ENCODE results near the gene SIGLEC1.

The SIGLEC1 gene

DNA sequence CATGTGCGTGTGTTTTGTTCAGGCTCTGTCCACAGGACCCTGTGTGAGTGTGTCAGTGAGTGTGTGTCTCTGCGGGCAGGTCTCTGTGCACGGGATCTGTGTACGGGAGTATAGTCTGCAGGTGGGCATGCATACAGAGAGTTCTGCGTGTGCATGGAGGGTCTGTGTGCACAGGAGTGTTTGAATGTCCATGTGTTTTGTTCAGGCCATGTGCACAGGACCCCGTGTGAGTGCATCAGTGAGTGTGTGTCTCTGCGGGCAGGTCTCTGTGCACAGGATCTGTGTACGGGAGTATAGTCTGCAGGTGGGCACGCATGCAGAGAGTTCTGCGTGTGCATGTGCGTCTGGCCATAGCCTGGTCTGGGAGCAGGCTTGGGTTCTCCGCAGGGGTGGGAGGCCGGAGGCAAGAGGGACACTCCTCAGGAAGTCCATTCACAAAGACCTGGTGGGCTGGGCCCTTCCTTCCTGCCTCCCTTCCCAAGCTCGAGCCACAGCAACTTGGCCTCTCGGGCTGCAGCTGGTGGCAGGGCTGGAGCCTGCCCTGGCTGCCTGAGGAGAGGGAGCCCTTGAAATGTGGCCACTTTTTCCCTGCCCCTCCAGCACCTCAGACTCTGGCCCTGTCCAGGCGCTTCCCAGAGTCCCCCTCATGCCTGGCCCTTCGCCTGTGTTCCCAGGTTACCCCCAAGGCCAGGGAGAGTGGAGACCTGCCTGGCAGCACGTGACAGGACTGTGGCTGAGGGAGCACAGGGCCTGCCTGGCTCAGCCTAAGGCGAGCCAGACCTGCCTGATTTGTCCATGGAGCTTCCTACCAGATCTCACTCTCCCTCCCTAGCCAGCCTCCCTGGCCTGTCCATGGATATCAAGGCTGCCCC lies 26.9 kb upstream of the SIGLEC1 start:
- peaks cover 25% of the 10 kb centered on the region for H3K4me1 Mint-ChIP-seq
- peaks cover 11% of the 10 kb centered on the region for H3K36me3 Mint-ChIP-seq (ENCODE audit: low read depth)
- TF ChIP-seq CTCF (IDR thresholded peaks at IDR 0.05; ENCODE audit: unreplicated experiment in 3 of 3): no peak
- no peak overlapping the region for H3K27ac Mint-ChIP-seq
- H3K27me3 Mint-ChIP-seq (ENCODE audit: low read depth): peaks cover 7% of the 10 kb centered on the region
- H3K9me3 Mint-ChIP-seq: no peaks in the 10 kb centered on the region
- H3K4me3 Mint-ChIP-seq: no peak overlapping the region

- H3K4me3 Mint-ChIP-seq: no peak overlapping the region
- H3K36me3 Mint-ChIP-seq (ENCODE audit: low read depth): peaks cover 4% of the 10 kb centered on the region
- peaks cover 6% of the 10 kb centered on the region for H3K27me3 Mint-ChIP-seq (ENCODE audit: low read depth)
- H3K4me1 Mint-ChIP-seq: peaks cover 31% of the 10 kb centered on the region
- H3K27ac Mint-ChIP-seq: peak overlapping the region in 2 of 3 experiments; percentile 33 to 53
- no peaks in the 10 kb centered on the region for H3K9me3 Mint-ChIP-seq
- no peak for TF ChIP-seq CTCF (IDR thresholded peaks at IDR 0.05; ENCODE audit: unreplicated experiment in 3 of 3)
Observed at GRCh38 chr20:3738111-3739053, 26.0 kb upstream of the SIGLEC1 start.

GRCh38 chr20:3735768-3736167 lies 23.4 kb upstream of the SIGLEC1 start:
- Mint-ChIP-seq H3K9me3 (no peaks in the 10 kb centered on the region), H3K4me3 (no peak overlapping the region), H3K27me3 (ENCODE audit: low read depth) (peaks cover 9% of the 10 kb centered on the region), H3K4me1 (peaks cover 42% of the 10 kb centered on the region), H3K27ac (no peak overlapping the region), H3K36me3 (ENCODE audit: low read depth) (peaks cover 3% of the 10 kb centered on the region)
- TF ChIP-seq CTCF (IDR thresholded peaks at IDR 0.05; ENCODE audit: unreplicated experiment in 3 of 3): no peak

- peaks cover 3% of the 10 kb centered on the region for H3K36me3 Mint-ChIP-seq (ENCODE audit: low read depth)
- peak overlapping the region; percentile 47 to 74 (median 71) for H3K27ac Mint-ChIP-seq
- peaks cover 44% of the 10 kb centered on the region for H3K4me1 Mint-ChIP-seq
- H3K4me3 Mint-ChIP-seq: peak overlapping the region; percentile 41 to 81 (median 77)
- no peak for TF ChIP-seq CTCF (IDR thresholded peaks at IDR 0.05; ENCODE audit: unreplicated experiment in 3 of 3)
- H3K27me3 Mint-ChIP-seq (ENCODE audit: low read depth): peaks cover 11% of the 10 kb centered on the region
- no peaks in the 10 kb centered on the region for H3K9me3 Mint-ChIP-seq
Observed at GRCh38 chr20:3734111-3734843, 21.9 kb upstream of the SIGLEC1 start.

DNA sequence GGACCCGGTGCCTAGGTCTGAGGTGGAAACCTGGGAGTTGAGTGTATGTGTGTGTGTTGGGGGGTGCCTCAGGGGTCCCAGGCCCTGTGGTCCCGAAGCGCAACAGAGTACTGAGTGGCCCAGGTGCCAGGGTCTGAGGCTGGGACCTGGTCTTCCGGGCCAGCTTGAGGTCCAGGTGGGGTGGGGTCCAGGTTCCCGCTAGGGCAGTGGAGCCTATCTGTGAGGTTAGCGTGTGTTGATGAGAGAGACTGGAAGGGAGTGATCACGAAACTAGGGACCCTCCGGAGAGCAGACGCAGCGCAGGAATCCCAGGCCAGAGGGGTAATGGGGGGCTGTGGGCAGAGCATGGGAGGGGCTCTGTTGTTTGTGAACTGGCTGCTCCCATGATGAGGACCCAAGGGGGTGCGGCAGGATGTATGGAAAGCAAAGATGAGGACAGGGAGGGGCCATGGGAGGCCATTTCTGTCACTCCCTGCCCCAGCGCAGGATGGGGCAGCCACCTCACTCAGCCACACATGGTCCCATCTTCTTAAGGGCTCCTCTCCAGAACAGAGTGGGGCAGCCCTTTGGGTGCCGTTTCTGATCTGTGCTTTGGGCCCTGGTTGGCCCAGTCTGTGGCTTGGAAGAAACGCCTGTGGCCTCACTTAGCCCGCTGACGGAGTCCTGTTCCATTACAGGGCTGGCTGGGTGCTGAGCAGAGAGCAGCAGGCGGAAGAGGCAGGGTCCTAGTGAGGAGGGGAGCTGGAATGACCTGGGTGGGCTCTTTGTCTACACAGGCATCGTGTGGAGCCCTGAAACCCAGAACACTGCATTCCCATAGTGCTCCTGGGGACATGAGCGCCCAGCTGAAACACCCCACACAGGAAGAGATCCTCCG lies 21.0 kb upstream of the SIGLEC1 start:
- Mint-ChIP-seq H3K9me3 (no peaks in the 10 kb centered on the region), H3K4me1 (peaks cover 37% of the 10 kb centered on the region), H3K36me3 (ENCODE audit: low read depth) (peaks cover 3% of the 10 kb centered on the region), H3K27me3 (ENCODE audit: low read depth) (peaks cover 13% of the 10 kb centered on the region), H3K27ac (peak overlapping the region in 2 of 3 experiments; percentile 35 to 71), H3K4me3 (peak overlapping the region; percentile 77 to 81 (median 79))
- no peak for TF ChIP-seq CTCF (IDR thresholded peaks at IDR 0.05; ENCODE audit: unreplicated experiment in 3 of 3)
